Cardiac atrium fibroblast (primary cell): ENCODE measurements around the gene SMIM28. TPM values are rescaled to one million over a fixed set of nuclear protein-coding genes. Genes with fewer than 3 reads are reported as not detected.

ENCODE experiments used
- total RNA-seq: library from RNA; depleted of rRNA; stranded (reverse); fragments of >200 nt; gene quantifications from 2 replicates; pipeline ENCODE4 v1.2.3, GENCODE V29; 2015

The SMIM28 gene
- total RNA-seq, result not detected in 2 replicates

DNA sequence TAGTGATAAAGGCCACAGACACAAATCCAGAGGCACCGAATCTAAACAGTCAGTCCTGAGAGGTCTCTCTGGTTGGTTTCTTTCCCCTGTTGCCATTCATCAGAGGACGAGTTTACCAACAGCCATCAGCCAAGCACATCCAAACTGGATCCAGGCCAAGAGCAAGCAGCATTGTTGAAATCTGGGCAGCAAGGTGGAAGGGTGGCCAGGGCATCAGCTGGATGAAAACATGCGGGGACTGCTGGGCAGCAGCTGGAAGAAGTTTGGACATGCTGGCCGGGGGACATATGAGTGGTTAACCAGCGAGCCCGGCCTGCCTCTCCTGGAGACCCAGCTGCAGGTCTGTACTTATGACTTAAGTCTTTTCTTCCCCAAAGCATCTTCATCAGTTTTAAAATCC, at the start of gene SMIM28:
TSS of gene SMIM28 (plus strand) at position 62 of the 400 bp plus-strand sequence. CDS start at position 230, 168 bp downstream.

DNA sequence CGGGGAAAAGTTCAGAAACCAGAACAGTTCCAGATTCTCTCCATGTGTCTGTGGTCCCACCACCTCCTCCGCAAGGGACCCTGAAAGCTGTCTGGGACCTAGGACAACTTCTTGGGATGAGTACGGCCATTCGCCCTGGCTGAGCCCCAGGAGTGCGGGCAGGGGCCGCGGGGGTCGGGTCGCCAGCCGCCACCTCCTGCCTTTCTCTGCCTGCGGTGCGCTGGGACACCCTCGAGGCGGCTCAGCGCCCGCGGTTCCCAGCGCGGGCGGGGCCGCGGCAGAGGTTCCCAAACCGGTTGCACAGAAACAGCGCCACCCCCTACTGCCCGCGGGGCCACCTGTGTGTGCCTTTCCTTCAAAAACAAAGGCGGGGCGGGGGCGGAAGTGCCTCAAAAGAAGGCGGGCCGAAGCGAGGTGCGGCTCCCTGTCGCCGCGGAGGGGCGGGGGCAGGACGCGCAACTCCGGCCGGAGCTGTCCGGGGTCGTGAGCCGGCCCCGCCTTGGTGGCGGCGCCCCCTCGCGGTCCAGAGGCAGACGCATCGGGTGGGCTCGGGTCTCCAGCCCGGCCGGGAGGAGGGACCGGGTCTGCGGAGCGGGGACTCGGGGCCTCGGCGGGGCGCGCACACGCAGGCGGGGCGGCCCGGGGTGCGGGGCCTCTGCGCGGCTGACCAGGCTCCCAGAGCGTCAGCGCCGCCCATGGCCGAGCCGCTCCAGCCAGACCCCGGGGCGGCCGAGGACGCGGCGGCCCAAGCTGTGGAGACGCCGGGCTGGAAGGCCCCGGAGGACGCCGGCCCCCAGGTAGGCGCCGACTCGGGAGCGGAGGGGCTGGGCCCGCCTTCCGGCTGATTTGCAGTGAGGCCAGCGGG, 26.3 kb downstream of the SMIM28 start, which contains the start of gene HEBP2:
TSS of gene HEBP2 (plus strand) at position 423 of the 865 bp plus-strand sequence. CDS start at position 696, 273 bp downstream.

Other genes starting within 250 kb of the SMIM28 start
- 0.32 and 0.36 TPM in 2 replicates for gene ARFGEF3, start 216.0 kb upstream of the SMIM28 start, total RNA-seq
- gene PBOV1, start 159.4 kb upstream of the SMIM28 start, total RNA-seq, result not detected in 2 replicates
- 19.3 and 26.2 TPM in 2 replicates for gene HEBP2, start 26.3 kb downstream of the SMIM28 start, total RNA-seq
- gene NHSL1, start 121.6 kb downstream of the SMIM28 start, total RNA-seq, result 10.5 and 11.4 TPM in 2 replicates